ENCODE data around the gene MICU1. TPM values are rescaled to one million over a fixed set of nuclear protein-coding genes. Genes with fewer than 3 reads are reported as not detected.

Gene MICU1
- total RNA-seq, 1 donor from 2014 or later = 37.4 TPM

DNA sequence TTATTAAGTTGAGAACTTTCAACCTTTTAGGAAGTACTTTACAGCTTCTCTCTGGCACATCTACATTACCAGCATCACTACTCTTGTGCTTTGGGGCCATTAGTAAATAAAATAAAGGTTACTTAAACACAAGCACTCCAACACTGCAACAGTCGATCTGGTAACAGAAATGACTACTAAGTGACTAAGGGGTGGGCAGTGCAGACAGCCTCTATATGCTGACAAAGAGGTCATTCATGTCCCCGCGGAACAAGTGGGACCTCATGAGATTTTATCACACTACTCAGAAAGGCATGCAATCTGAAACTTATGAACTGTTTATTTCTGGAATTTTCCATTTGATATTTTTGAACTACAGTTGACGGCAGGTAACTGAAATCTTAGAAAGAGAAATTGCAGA lies 159.9 kb downstream of the MICU1 start:
- intact Hi-C loops (cut with micrococcal nuclease) = no loop called here
- Histone ChIP-seq H3K36me3 (peaks cover 15% of the 10 kb centered on the region), H3K27ac (replicated peaks) (no peak overlapping the region), H3K4me3 (no peak overlapping the region), H3K9me3 (replicated peaks) (no peaks in the 10 kb centered on the region), H3K4me1 (peaks cover 6% of the 10 kb centered on the region), H3K27me3 (ENCODE audit: low read depth) (no peaks in the 10 kb centered on the region)
- TF ChIP-seq, protein P1, sequence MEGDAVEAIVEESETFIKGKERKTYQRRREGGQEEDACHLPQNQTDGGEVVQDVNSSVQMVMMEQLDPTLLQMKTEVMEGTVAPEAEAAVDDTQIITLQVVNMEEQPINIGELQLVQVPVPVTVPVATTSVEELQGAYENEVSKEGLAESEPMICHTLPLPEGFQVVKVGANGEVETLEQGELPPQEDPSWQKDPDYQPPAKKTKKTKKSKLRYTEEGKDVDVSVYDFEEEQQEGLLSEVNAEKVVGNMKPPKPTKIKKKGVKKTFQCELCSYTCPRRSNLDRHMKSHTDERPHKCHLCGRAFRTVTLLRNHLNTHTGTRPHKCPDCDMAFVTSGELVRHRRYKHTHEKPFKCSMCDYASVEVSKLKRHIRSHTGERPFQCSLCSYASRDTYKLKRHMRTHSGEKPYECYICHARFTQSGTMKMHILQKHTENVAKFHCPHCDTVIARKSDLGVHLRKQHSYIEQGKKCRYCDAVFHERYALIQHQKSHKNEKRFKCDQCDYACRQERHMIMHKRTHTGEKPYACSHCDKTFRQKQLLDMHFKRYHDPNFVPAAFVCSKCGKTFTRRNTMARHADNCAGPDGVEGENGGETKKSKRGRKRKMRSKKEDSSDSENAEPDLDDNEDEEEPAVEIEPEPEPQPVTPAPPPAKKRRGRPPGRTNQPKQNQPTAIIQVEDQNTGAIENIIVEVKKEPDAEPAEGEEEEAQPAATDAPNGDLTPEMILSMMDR (IDR thresholded peaks at IDR 0.05; ENCODE audit: borderline replicate concordance) = no peak
- DNase-seq = no peak

DNA sequence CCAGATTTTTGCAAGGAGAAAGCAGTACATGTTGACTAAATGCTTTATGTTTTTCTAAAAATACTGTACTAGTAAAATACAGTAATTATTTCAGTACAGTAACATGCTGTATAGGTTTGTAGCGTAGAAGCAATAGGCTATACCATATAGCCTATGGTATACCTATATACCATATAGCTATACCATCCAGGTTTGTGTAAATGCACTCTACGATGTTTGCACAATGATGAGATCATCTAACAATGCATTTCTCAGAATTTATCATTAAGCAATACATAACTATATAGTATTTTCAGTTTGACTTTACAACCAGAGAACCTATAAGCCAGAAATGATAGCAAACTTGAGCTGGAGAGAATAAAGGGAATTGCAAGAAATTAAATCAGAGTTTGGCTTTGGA lies 161.4 kb downstream of the MICU1 start:
- no peak for DNase-seq
- intact Hi-C loops (cut with micrococcal nuclease) = no loop called here
- TF ChIP-seq, protein P1 (IDR thresholded peaks at IDR 0.05; ENCODE audit: borderline replicate concordance) = no peak

DNA sequence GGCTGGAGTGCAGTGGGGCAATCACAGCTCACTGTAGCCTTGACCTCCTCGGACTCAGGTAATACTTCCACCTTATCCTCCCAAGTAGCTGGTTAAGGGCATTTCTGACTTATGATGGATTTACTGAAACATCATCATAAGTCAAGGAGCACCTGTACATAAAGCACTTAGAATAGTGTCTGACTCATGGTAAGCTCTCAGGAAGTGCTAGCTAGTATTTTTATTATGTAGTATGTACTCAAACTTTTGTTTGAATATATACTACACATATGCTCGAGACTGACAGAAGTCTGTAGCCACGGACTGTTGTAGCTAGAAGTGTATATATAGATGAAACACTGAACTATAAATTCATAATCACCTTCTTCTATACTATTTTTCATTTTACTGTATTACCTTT lies 163.6 kb downstream of the MICU1 start:
- Histone ChIP-seq H3K9me3 (replicated peaks) (no peaks in the 10 kb centered on the region), H3K4me3 (no peak overlapping the region), H3K36me3 (peaks cover 3% of the 10 kb centered on the region), H3K4me1 (peaks cover 12% of the 10 kb centered on the region), H3K27me3 (ENCODE audit: low read depth) (no peaks in the 10 kb centered on the region), H3K27ac (replicated peaks) (no peak overlapping the region)
- intact Hi-C loops (cut with micrococcal nuclease) = no loop called here
- TF ChIP-seq, protein P1 (IDR thresholded peaks at IDR 0.05; ENCODE audit: borderline replicate concordance) = no peak
- no peak for DNase-seq

More for the DNA sequence above, 161.4 kb downstream of the MICU1 start:
- H3K27ac ChIP-seq (replicated peaks) = no peak overlapping the region
- no peaks in the 10 kb centered on the region for H3K27me3 ChIP-seq (ENCODE audit: low read depth)
- H3K9me3 ChIP-seq (replicated peaks) = no peaks in the 10 kb centered on the region
- no peak overlapping the region for H3K4me3 ChIP-seq
- peaks cover 12% of the 10 kb centered on the region for H3K4me1 ChIP-seq
- H3K36me3 ChIP-seq = peaks cover 3% of the 10 kb centered on the region

DNA sequence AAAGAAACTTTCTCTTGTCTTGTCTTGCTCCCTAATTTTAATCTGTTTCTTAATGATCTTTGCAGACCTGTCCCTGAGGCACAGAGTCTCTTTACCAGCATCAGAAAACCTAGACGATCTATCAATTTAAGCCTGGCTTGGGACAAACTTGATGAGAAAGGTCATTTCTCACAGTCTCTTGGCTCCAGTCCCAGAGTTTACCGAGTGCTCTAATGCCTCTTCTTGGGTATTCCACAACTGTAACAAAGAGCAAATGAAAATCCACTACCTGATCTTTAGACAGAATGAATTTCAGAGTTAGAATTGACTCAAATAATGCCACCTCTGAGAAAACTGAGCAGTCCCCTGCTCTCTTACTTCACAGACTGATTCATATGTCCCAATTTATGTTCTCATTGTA lies 164.8 kb downstream of the MICU1 start:
- Histone ChIP-seq H3K36me3 (peaks cover 3% of the 10 kb centered on the region), H3K9me3 (replicated peaks) (no peaks in the 10 kb centered on the region), H3K4me1 (peaks cover 12% of the 10 kb centered on the region), H3K27me3 (ENCODE audit: low read depth) (no peaks in the 10 kb centered on the region), H3K4me3 (no peak overlapping the region), H3K27ac (replicated peaks) (no peak overlapping the region)
- TF ChIP-seq, protein P1 (IDR thresholded peaks at IDR 0.05; ENCODE audit: borderline replicate concordance) = no peak
- DNase-seq = no peak
- intact Hi-C loops (cut with micrococcal nuclease) = no loop called here

DNA sequence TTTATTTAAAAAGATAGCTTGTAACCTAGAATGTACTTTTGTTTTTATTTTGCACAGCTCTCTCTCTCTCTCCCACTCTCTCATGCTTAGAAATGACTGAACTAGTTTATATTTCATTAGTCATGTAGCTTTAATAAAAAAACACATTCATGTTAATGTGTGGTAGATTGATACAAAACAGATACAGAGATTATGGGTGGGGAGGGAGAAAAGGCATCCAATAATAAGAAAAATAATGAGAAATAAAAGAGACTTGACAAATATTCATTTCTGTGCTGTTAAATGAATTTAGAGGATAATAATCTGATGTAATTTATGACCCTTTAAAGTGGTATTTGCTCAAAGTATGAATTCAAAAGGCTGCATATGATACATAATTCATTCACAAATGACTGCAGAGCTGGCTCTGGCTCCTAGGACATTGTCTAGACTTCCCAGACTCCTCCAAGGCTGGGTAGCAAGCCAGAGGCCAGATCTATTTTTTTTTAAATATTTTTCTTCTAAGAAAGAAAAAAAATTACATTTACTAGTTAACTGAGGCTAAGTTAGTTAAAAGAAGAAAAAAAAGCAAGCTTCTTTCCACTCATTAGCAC lies 165.5 kb downstream of the MICU1 start:
- no peak for DNase-seq
- no peaks in the 10 kb centered on the region for H3K9me3 ChIP-seq (replicated peaks)
- H3K36me3 ChIP-seq = peaks cover 3% of the 10 kb centered on the region
- H3K4me3 ChIP-seq = no peak overlapping the region
- H3K4me1 ChIP-seq = peaks cover 12% of the 10 kb centered on the region
- H3K27ac ChIP-seq (replicated peaks) = no peak overlapping the region
- H3K27me3 ChIP-seq (ENCODE audit: low read depth) = no peaks in the 10 kb centered on the region
- TF ChIP-seq, protein P1 (IDR thresholded peaks at IDR 0.05; ENCODE audit: borderline replicate concordance) = no peak
- intact Hi-C loops (cut with micrococcal nuclease) = no loop called here
